Vagina (tissue), 2 donors: ENCODE results near the gene CCNI2.

ENCODE experiments used
- POLR2A ChIP-seq, 2 donors: fragments of 450-650 bp; IDR thresholded peaks; one replicate each; pipeline ENCODE4 v1.6.1; 2017; ENCODE audit warnings: antibody characterized with exemption in 2 of 2, mild to moderate bottlenecking in 2 of 2, moderate library complexity in 2 of 2
- POLR2AphosphoS5 ChIP-seq, 2 donors: sonication (generic); formaldehyde crosslinking; IDR thresholded peaks; one replicate each; pipeline ENCODE4 v1.9.0; 2017; ENCODE audit warnings: antibody characterized with exemption in 2 of 2, mild to moderate bottlenecking in 2 of 2, low read depth in 1 of 2; ENCODE audit not compliant: insufficient read depth in 1 of 2

DNA sequence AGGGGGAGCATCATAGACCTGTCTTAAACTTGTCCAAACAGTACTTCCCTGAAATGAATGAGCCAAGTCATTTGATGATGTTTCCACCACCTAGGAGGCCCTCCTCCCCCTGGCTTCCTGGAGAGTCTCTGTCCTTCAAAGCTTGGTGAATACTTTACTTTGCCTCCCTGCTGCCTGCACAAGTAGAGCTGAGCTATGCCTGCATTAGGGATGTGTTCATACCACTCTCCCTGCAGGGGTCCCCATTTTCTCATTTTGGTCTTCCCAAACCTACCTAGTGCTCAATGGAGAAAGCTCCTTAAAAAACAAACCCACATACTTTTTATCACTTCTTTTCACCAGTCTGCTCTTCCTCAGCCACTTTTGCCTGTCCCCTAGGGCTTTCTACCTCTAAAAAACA lies 7.7 kb downstream of the CCNI2 start:
- no peak for TF ChIP-seq POLR2AphosphoS5 (IDR thresholded peaks at IDR 0.05; ENCODE audit: insufficient read depth in 1 of 2, low read depth in 1 of 2)
- TF ChIP-seq POLR2A (IDR thresholded peaks at IDR 0.05), result no peak
